GM19468 (cell line): Measurements from ENCODE around the gene GPC3.
"Not testable (repeated sequence)": the region's sequence is repeated elsewhere in the genome, so short reads cannot be mapped to it uniquely, and the experiment has no call there.

Experiments used
- ATAC-seq: cut with Tn5 transposase; IDR thresholded peaks from one replicate; pipeline ENCODE4 v1.9.1; 2021; ENCODE audit warnings: mild to moderate bottlenecking, moderate library complexity, moderate number of reproducible peaks; ENCODE audit not compliant: unreplicated experiment; ENCODE audit errors: extremely low read depth

The GPC3 gene

DNA sequence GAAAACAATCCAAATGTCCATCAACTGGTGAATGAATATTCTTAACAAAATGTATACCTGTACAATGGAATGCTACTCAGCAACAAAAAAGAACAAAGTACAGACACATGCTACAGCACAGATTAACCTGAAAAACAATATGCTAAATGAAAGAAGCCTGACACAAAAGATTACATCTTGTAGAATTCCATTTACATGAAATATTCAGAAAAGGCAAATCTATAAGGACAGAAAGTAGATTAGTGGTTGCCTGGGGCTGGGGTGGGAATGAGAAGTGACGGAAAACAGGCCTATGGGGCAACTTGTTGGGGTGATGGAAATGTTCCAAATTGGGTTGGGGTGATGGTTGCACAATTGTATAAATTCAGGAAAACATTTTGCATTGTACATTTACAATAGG is 351.0 kb downstream of the GPC3 start:
- no peak for ATAC-seq

DNA sequence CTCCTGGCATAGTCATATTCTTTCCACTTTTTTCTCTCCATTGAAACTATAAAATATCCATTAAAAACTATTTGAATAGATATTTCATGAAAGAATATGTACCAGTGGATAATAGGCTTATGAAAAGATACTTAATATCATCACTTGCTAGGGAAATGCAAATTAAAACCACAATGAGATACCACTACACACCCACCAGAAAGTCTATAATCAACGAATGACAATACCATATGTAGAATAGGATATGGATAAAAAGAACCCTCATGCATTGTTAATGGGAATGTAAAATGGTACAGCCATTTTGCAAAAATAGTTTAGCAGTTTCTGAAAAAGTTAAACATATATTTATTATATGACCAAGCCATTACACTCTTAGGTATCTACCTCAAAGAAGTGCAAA is 351.4 kb downstream of the GPC3 start:
- no peak for ATAC-seq

DNA sequence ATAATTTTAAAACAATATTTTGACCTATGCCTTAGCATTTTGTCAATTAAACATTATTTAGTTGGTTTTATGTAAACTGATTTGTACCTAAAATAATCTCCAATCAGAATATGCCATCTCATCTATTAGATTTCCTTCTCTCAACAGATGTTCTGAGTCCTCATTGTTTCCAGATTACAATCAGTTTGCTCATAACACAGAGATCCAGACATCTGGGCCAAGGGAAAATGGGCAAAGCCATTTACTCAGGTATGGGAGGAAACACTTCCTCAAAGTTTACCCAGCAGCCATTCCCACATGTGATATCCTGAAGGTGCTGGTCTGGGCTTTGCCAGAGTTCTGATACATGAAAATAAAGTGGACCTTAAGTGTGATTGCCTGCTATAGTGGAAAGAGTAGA is 352.2 kb downstream of the GPC3 start:
- ATAC-seq, result no peak

DNA sequence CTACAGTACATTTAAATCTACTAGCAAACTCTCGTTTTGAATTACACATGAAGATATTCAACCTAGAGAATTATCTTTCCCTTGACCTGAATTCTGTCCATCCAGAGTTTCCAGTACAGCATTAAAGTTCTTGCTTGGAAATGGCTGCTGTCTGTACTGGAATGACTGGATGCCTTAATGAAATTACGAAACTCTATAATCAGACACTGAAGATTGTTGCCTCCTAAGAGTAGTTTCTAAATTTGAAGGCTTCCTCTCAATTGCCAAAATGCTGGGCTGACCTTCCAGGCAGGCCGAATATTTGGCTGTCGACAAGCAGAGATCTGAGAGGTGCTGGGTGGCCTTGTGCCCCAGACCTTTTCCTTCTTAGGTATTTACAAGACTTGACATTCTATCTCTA is 355.0 kb downstream of the GPC3 start:
- ATAC-seq, result no peak

DNA sequence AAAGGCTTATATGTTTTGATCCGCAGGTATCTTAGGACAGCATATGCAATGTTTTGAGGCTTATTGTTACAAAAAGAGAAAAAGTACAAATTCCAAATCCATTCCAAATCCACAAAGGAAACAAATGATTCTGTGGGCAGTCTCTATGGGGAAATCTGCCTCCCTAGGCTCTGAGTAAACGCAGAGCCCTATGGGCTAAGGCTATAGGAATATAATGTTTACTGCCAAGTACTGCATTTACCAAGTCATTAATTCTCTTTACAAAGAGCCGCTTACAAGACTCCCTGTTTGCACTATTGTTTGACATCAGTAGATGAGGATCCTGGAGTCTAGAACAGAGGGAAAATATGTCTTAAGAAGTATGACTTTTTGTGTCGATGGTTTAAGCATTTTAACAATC is 357.7 kb downstream of the GPC3 start:
- no peak for ATAC-seq

DNA sequence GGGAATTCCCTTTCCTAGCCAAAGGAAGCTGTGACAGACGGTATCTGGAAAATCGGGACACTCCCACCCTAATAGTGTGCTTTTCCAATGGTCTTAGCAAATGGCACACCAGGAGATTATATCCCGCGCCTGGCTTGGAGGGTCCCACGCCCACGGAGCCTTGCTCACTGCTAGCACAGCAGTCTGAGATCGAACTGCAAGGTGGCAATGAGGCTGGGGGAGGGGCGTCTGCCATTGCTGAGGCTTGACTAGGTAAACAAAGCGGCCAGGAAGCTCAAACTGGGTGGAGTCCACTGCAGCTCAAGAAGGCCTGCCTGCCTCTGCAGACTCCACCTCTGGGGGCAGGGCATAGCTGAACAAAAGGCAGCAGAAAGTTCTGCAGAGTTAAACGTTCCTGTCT is 364.0 kb downstream of the GPC3 start:
- not testable (repeated sequence) for ATAC-seq

DNA sequence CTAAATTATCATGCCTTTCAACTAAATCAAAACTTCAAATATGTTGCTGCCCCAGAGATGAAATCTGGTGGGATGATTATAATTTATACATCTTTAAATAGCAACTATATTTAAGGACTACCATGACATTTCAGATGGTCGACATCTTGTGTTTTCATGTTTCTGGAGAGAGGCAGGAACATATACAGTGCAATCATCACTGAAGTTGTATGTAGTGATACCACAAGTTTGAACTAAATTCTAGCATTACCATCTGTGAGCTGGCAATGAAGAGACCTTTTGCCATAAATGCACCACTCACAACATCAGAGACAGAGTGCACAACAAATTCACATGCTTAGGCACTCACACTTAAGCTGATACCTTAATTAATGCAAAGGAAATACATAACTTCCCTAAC is 373.7 kb downstream of the GPC3 start:
- no peak for ATAC-seq

DNA sequence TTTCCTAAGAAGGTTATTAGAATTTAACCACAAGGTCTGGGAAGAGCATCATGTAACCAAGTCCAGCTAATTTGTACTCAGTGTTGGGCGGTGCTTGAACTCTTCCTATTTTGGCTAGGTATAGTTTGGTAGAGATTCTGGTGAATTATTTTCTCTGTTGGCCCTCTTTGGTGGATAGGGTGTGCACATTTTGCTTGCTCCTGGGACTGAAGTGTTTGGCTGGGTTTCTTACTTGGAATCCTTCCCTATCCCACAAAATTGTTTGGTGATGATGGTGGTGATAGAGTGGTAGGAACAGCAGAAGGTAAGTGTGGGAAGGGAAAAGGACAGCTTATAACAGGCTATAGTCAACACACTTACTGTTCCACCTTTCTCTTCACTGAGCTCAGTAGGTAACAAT is 375.3 kb downstream of the GPC3 start:
- no peak for ATAC-seq

DNA sequence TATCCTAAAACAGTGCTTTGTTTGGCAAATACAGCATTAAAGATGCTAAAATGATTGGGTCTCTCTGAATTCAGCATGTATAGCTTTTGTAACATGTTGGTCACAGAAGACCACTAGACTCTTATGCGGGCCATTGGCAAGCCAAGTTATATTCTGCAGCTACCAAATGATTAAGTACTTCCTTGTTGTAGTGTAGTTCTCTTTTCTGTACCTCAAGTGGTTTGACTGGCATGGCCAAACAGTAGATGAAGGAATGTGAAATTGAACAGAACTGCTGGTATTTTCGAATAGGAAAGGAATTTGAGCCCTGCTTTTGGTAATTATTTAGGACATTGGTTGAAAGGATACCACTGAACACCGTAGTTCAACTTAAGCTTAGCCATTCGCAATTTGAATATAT is 376.2 kb downstream of the GPC3 start:
- ATAC-seq, result no peak

DNA sequence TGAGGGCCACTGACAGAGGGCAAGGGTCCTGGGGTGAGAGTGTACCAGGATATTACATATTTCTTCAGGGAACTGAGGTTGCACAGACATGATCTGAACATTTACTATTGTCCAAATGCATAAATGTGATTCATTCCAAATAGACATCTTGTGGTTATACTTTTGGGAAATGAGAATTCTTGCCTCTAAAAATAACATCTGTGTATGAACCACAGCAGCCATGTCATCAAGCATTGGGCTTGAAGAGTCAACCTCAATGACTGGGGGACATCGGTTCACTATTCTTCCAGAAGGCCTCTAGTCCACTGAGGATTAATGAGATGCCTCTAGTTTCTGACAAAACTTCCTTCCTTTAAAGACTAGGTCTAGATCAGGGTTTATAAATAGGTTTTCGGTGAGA is 377.0 kb downstream of the GPC3 start:
- ATAC-seq, result no peak

DNA sequence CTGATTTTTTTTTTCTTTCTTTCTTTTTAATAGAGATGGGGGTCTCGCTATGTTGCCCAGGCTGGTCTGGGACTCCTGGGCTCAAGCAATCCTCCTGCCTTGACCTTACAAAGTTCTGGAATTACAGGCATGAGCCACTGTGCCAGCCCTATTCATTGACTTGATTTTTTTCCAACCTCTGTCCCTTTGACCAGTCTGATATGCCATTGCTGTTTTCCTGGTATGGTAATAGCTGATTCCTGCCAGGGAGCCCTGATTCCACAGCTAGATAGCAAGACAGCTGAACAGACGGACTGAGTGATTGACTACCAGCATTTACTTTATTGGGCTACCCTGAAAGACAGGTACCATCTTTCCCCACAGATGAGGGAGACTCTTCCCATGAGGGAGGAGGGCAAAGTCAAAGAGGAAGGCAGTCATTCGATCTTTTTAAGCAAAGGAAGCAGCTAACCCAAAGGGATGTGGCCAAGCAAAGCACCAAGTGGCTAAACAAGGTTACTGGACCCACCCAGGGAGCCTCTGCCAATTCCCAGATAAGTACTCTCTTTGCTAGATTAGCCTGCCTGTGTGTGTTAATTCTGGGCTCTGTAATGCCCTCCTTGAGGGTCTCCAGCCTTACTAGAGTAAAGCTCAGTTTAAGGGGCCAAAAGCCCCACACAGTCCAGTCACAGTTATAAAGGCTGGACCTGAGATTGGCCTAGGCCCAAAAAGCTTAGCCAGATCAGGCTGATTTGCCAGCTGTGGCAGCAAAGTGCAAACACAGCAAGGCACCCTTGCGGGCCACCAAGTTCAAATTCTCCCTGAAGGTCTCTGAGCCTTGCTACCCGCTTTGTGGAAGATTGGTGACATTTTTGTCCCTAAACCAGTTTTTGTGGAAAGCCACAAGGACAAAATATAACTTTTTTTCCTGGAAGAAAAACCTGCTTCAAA is 377.7 kb downstream of the GPC3 start:
- no peak for ATAC-seq

DNA sequence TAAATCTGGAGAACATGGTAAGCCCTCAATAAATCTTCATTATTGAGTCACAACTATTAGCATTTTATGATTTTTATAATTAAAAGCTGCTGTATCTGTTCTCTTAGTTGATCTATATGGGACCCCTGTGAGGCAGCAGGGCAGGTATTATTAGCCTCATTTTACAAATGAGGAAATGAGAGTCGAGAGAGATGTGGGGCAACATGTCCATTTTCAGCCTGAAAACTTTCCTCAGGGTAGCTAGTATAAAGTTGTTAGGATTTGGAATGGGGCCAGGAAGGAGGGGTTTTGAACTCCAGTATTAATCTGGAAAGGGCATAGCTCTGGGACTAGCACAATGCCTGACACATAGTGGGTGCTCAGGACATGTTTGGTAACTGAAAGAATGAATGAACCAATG is 378.4 kb downstream of the GPC3 start:
- no peak for ATAC-seq

DNA sequence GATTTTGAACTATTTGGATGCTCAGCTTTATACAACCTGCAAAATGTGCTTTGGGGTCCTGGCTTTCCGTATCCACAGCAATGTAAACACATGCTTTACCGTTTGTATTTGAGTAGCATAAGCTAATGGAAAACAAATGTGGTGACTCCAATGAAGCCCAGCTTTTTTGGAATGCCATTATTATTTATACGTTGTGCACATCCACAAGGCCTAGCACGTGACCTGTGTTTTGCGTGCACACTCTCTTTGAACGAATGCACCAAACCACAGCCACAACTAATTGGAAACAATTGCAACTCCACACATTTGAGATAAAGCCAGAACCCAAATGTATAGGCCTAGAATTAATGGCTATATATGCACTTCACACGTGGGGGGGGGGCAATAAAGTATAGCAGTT is 380.6 kb downstream of the GPC3 start:
- no peak for ATAC-seq

DNA sequence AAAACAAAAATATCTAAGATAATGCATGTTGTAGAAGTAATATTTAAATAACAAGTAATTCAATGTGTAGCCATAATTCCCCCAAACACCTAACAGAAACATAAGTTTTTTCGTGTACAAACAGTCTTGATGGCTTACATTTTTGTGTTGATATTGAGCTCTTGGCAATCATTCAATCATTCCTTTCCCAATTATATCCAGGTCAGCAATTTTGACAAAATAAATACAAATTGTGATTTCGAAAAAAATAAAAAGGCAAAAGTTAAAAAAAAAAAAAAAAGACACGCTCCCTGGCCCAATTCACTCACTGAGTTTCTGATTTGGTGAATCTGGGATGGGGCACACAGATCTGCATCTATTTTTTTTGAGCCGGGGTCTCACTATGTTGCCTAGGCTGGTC is 382.5 kb downstream of the GPC3 start:
- no peak for ATAC-seq

DNA sequence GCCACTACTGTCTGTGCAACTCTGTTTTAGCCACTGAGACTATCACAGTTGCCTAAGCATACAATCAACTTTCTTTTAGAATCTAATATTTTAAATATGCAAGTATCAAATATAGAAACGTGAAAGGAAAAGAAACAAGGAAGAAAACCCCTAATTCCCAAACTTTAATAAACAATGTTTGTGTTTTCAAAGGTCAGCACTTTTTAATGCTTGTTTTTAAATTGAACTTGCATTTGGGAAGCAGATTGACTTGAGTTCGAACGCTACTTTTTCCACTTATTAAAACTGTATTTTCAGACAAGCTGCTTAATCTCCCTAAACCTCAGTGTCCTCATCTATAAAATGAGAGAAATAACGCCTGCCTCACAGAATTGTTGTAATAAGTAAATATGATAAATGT is 384.3 kb downstream of the GPC3 start:
- no peak for ATAC-seq

DNA sequence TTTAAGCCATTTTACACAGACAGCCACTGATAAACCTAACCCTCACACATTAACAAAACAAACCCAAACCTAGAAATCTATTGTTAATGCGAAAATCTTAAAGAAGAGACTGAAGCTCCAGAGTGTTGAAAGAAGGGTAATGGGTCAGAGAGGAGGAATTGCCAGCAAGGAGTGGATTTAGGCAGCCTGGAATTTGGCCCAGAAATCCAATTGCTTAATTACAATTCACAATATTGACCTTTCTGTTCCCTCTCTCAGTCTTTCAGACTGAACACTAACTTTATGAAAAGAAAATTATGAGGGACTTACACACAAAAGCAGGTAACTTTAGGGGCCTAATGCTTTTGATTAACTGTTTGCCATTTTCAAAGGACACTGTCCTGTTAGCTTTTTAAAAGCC is 384.9 kb downstream of the GPC3 start:
- no peak for ATAC-seq

DNA sequence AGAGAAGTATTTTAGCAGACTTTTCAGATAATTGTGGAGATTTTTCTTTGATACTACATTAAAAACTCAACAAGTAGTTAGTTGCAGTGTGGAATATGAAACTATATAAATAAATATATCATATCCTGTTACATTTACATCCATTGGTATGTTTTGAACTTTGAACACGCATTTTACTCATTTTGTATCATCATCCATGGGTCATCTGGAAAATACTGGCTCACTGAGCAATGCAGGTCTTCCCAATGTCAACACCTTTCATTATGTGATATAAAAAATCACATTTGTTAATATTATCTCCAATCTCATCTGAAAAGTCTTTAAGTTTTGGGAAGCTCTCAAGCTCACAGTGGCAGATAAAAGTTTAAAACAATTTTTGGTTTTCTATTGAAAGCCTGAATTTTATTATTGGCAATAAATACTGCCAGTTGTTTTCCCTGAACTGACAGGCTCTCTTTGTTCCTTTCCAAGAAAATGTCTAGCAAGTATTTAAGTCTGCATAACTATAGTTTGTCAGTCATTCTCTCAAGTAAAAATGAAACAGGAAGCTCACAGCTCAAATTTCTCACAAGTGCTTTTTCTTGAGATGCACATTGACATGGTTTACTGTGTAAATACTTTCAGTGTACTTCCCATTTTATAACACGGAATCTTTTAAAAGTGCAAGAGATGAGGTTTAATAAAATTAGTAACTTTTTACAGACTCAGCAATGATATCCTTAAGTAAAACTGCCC is 386.6 kb downstream of the GPC3 start:
- ATAC-seq, result no peak

DNA sequence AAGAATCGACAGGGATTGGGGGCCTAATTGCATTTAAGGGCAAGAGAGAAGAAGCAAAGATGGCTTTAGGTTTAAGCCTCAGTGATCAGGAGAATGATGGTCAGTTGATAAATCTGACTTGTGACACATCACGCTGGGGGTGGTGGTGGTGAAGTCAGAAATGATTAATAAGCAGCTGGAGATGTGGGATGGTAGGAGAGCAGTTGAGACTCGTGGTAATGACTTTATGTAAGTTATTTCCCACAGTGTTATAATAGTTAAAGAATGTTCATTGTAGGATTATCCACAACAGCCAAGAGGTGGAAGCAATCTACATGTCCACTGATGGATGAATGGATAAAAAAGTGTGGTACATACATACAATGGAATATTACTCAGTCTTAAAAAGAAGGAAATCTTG is 391.2 kb downstream of the GPC3 start:
- ATAC-seq, result no peak

DNA sequence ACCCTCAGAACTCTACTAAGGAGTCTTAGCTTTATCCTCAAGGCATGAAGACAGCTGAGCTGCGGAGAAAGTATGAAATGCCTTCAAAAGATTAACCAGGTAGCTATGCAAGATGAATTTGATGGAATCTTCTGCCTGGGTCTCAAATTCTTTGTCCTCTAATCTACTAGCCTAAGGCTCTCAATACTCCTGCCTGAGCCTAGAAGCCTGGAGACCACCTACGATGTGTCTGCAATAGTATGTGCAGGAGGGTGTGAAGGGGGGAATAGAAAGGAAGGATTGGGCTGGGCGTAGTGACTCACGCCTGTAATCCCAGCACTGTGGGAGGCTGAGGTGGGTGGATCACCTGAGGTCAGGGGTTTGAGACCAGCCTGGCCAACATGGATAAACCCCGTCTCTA is 391.9 kb downstream of the GPC3 start:
- no peak for ATAC-seq

DNA sequence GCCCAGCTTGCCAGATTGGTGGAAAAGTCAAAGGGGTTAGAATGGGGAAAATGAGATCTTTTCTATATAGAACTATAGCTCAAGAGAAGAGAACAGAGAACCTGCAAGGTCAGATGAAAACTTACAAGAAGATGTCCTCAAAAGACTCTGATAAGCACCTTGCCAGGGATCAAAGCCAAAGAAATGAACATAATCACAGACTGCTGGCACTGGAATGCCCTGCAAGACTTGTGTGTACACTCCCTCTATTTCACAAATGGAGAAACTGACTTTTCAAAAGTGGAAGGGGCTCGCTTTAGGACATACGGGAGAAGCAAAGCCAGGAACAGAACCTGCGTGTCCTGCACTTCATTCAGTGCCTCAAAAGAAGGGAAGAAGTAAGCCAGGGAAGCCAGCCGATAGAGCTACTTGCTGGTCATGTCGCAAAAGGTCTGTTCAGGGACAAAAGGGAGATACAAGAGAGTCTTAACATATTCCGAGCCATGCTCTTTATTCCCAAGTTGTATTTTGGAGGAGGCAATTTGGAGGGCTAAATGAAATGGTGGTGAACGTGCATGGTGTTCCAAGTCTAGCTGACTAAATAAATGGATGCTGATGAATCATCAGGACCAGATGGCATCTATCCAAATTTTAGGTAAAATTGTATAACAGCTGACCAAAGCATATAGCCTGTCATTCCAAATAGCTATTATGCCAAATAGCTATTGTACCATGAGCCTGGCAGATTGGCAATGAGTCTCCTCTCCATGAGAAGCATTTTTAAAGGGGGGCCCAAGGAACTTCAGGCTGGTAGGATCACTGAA is 394.5 kb downstream of the GPC3 start:
- ATAC-seq, result no peak

DNA sequence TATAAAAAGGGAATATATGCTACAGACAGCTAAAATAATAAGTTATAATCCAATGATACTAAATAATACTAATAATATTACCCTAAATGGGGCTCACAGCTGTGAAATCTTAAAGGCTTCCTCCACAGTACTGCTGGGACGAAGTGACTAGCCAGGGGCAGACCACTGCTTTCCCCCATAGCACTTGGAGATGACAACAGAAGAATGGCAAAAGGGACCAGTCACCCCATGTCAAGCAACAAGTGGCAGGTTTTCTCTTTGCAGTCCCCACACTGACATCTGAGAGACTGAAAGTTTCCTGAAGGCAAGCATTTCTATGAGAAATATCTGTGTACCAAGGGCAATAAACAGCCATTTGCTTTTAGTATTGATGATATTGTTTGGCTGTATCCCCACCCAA is 396.6 kb downstream of the GPC3 start:
- ATAC-seq, result no peak
